Fibroblast of lung (primary cell): ENCODE measurements around the gene PNLIP. TPM values are rescaled to one million over a fixed set of nuclear protein-coding genes. Genes with fewer than 3 reads are reported as not detected.

ENCODE experiments used
- DNase-seq, 2 donors: peaks; one replicate each; pipeline versions ENCODE4 v3.0.0 to v3.0.0-alpha.2; 2010; ENCODE audit warnings: low read depth in 2 of 2
- H2AFZ ChIP-seq: 2 replicates; pipeline ENCODE4 v1.5.1; 2012; ENCODE audit warnings: low read length, control low read depth, inconsistent platforms
- H3K27ac ChIP-seq: 2 replicates; pipeline ENCODE4 v1.5.1; 2011; ENCODE audit warnings: low read length, control low read depth; ENCODE audit not compliant: insufficient read depth
- H3K27me3 ChIP-seq: 2 replicates; pipeline ENCODE4 v1.5.1; 2011; ENCODE audit warnings: mild to moderate bottlenecking, low read length; ENCODE audit not compliant: control insufficient read depth, insufficient read depth
- H3K36me3 ChIP-seq: 2 replicates; pipeline ENCODE4 v1.5.1; 2011; ENCODE audit warnings: low read length; ENCODE audit not compliant: control insufficient read depth, insufficient read depth
- H3K4me1 ChIP-seq: 2 replicates; pipeline ENCODE4 v1.5.1; 2011; ENCODE audit warnings: low read length; ENCODE audit not compliant: control insufficient read depth, insufficient read depth; ENCODE audit errors: extremely low read depth
- H3K4me2 ChIP-seq: 2 replicates; pipeline ENCODE4 v1.5.1; 2011; ENCODE audit warnings: low read length, control low read depth; ENCODE audit not compliant: insufficient read depth; ENCODE audit errors: extremely low read depth
- H3K4me3 ChIP-seq, 4 experiments: fragments of 200-600 bp in 1 of 4; sonication (generic) in 1 of 4; replicated peaks in 1 of 4; 2 replicates each; pipeline ENCODE4 v1.5.1; 2011 to 2016; ENCODE audit warnings: low read length in 4 of 4, low read depth in 3 of 4, mild to moderate bottlenecking in 3 of 4, control low read depth in 2 of 4, inconsistent platforms in 1 of 4, mixed read lengths in 1 of 4; ENCODE audit not compliant: insufficient read depth in 1 of 4; ENCODE audit errors: control extremely low read depth in 1 of 4
- H3K79me2 ChIP-seq: 2 replicates; pipeline ENCODE4 v1.5.1; 2012; ENCODE audit warnings: mild to moderate bottlenecking, low read length, inconsistent platforms; ENCODE audit not compliant: control insufficient read depth, insufficient read depth
- H3K9ac ChIP-seq: 2 replicates; pipeline ENCODE4 v1.5.1; 2011; ENCODE audit warnings: mild to moderate bottlenecking, low read length, control low read depth; ENCODE audit not compliant: insufficient read depth
- H3K9me3 ChIP-seq: 2 replicates; pipeline ENCODE4 v1.5.1; 2012; ENCODE audit warnings: low read depth, low read length; ENCODE audit not compliant: control insufficient read depth, insufficient read depth
- H4K20me1 ChIP-seq: 2 replicates; pipeline ENCODE4 v1.5.1; 2011; ENCODE audit warnings: low read length; ENCODE audit not compliant: control insufficient read depth, insufficient read depth; ENCODE audit errors: extremely low read depth
- EZH2 ChIP-seq: IDR thresholded peaks from 2 replicates; pipeline ENCODE4 v1.5.1; 2012; ENCODE audit warnings: low read length, control low read depth, mild to moderate bottlenecking; ENCODE audit errors: missing control alignments
- polyA plus RNA-seq, 2 donors: library from polyadenylated mRNA; depleted of rRNA in 1 of 2; stranded (reverse) in 1 of 2; unstranded in 1 of 2; fragments of >200 nt; gene quantifications; 2 replicates each; pipeline ENCODE4 v1.2.1, GENCODE V29; 2011 to 2012; ENCODE audit warnings: missing spikeins in 1 of 2
- total RNA-seq: library from RNA; depleted of rRNA; stranded (reverse); fragments of >200 nt; gene quantifications from 2 replicates; pipeline ENCODE4 v1.2.1, GENCODE V29; 2014
- TF ChIP-seq, protein P1 (sequence below), 2 donors: IDR thresholded peaks in 1 of 2; conservative IDR thresholded peaks in 1 of 2; 1 replicate in 1 of 2; 2 replicates in 1 of 2; pipeline ENCODE4 v1.5.1; 2011 to 2012; ENCODE audit warnings: low read length in 2 of 2, control low read depth in 1 of 2, inconsistent platforms in 1 of 2, low read depth in 1 of 2, mild to moderate bottlenecking in 1 of 2

The PNLIP gene
- total and polyA plus RNA-seq, 2 donors (not counting 1 experiment from before 2014, with no cell fraction given), result not detected

DNA sequence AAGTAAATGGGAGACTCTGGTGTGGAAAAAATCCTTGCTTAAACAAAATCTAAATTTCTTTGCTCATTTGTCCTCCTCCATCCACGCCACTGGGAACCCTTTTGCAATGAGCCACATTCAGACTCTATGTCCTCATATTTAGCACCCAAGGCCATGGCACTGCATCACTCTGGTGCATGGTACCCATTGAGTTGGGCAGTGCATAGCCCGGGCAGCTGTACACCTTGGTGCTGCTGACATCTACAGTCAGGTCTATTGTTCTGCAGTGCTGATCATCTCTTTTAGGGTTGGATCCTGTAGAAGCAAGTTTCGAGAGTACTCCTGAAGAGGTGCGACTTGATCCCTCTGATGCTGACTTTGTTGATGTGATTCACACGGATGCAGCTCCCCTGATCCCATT lies 51.8 kb downstream of the PNLIP start:
- Histone ChIP-seq H4K20me1 (no peaks in the 10 kb centered on the region), H3K27me3 (no peaks in the 10 kb centered on the region), H2AFZ (no peak overlapping the region), H3K9me3 (no peaks in the 10 kb centered on the region), H3K4me3 (no peak overlapping the region), H3K36me3 (no peaks in the 10 kb centered on the region), H3K4me1 (no peaks in the 10 kb centered on the region), H3K27ac (no peak overlapping the region), H3K4me2 (no peak overlapping the region), H3K9ac (no peak overlapping the region), H3K79me2 (no peaks in the 10 kb centered on the region)
- no peak for DNase-seq
- TF ChIP-seq, protein P1, sequence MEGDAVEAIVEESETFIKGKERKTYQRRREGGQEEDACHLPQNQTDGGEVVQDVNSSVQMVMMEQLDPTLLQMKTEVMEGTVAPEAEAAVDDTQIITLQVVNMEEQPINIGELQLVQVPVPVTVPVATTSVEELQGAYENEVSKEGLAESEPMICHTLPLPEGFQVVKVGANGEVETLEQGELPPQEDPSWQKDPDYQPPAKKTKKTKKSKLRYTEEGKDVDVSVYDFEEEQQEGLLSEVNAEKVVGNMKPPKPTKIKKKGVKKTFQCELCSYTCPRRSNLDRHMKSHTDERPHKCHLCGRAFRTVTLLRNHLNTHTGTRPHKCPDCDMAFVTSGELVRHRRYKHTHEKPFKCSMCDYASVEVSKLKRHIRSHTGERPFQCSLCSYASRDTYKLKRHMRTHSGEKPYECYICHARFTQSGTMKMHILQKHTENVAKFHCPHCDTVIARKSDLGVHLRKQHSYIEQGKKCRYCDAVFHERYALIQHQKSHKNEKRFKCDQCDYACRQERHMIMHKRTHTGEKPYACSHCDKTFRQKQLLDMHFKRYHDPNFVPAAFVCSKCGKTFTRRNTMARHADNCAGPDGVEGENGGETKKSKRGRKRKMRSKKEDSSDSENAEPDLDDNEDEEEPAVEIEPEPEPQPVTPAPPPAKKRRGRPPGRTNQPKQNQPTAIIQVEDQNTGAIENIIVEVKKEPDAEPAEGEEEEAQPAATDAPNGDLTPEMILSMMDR (conservative IDR thresholded peaks at IDR 0.05 in 1 of 2, IDR thresholded peaks at IDR 0.05 in 1 of 2; ENCODE audit: low read depth in 1 of 2, low read length in 2 of 2), result no peak
- TF ChIP-seq EZH2, result no peak

DNA sequence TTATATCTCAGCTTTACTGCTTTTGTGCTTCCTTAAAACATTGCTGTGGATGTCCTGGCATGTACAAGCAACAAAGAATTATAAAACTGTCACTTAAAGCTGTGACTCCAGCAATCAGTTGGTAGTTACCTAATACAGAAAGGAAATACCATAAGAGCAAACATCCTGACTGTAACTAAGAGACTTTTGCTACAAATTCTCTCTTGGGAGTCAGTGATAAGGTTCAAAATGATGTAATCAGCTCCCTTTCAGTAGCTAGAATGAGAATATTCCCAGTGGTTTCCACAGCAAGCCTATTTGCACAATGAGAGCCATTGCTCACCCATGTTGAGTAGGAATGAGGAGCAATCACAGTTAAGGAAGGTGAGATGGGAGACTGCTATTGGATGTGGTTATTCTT lies 52.6 kb downstream of the PNLIP start:
- Histone ChIP-seq H3K27ac (no peak overlapping the region), H3K9me3 (no peaks in the 10 kb centered on the region), H3K36me3 (no peaks in the 10 kb centered on the region), H3K4me2 (no peak overlapping the region), H3K4me1 (no peaks in the 10 kb centered on the region), H3K79me2 (no peaks in the 10 kb centered on the region), H3K4me3 (no peak overlapping the region), H2AFZ (no peak overlapping the region), H3K27me3 (no peaks in the 10 kb centered on the region), H4K20me1 (no peaks in the 10 kb centered on the region), H3K9ac (no peak overlapping the region)
- TF ChIP-seq EZH2, result no peak
- TF ChIP-seq, protein P1 (conservative IDR thresholded peaks at IDR 0.05 in 1 of 2, IDR thresholded peaks at IDR 0.05 in 1 of 2; ENCODE audit: low read depth in 1 of 2, low read length in 2 of 2), result no peak
- DNase-seq, result no peak

DNA sequence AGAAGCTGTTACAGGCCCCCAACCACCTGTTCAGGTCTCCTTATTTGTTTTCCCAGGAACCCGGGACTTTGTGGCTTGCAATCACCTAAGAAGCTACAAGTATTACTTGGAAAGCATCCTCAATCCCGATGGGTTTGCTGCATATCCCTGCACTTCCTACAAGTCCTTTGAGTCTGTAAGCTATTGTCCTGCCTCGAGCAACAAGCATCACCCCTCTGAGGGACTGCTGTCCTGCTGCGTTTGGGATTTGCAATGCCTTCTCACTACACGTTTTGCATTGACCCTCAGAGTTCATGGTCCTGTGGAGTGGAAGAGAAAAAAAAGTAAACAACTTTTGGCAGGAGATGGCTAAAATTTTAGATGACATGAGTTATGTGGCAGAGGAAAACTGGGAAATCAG lies 54.3 kb downstream of the PNLIP start:
- TF ChIP-seq, protein P1 (conservative IDR thresholded peaks at IDR 0.05 in 1 of 2, IDR thresholded peaks at IDR 0.05 in 1 of 2; ENCODE audit: low read depth in 1 of 2, low read length in 2 of 2), result no peak
- no peak for TF ChIP-seq EZH2
- DNase-seq, result no peak

More for the DNA sequence above, 54.3 kb downstream of the PNLIP start:
- Histone ChIP-seq H3K27ac (no peak overlapping the region), H3K4me3 (no peak overlapping the region), H2AFZ (no peak overlapping the region), H3K4me2 (no peak overlapping the region), H3K9ac (no peak overlapping the region), H3K27me3 (no peaks in the 10 kb centered on the region), H3K4me1 (no peaks in the 10 kb centered on the region), H3K79me2 (no peaks in the 10 kb centered on the region), H4K20me1 (no peaks in the 10 kb centered on the region), H3K9me3 (no peaks in the 10 kb centered on the region), H3K36me3 (no peaks in the 10 kb centered on the region)
